Liver (tissue), 9 donors: ENCODE measurements around the gene RAPGEF6. TPM values are rescaled to one million over a fixed set of nuclear protein-coding genes. Genes with fewer than 3 reads are reported as not detected.
A peak's percentile ranks its signal among the peaks of the same experiment; 100 is the strongest.

Source experiments
- DNase-seq: peaks from one replicate; pipeline ENCODE4 v3.0.0-alpha.2; 2017; ENCODE audit warnings: low spot score
- H3K27ac ChIP-seq, 2 donors: one replicate each; pipeline ENCODE4 v1.7.0; 2013; ENCODE audit warnings: inconsistent platforms in 2 of 2, low read length in 2 of 2, control low read depth in 1 of 2, low read depth in 1 of 2, mild to moderate bottlenecking in 1 of 2
- H3K27me3 ChIP-seq, 4 donors: one replicate each; pipeline versions ENCODE4 v1.6.1 to v1.7.0; 2013; ENCODE audit warnings: low read length in 3 of 4, inconsistent platforms in 1 of 4, mild to moderate bottlenecking in 1 of 4, moderate library complexity in 1 of 4; ENCODE audit not compliant: control insufficient read depth in 4 of 4, insufficient read depth in 4 of 4
- H3K36me3 ChIP-seq, 4 donors: one replicate each; pipeline versions ENCODE4 v1.6.1 to v1.7.0; 2013; ENCODE audit warnings: low read length in 3 of 4, mild to moderate bottlenecking in 3 of 4, low read depth in 1 of 4, moderate library complexity in 1 of 4; ENCODE audit not compliant: control insufficient read depth in 4 of 4, insufficient read depth in 3 of 4
- H3K4me1 ChIP-seq, 4 donors: one replicate each; pipeline versions ENCODE4 v1.6.1 to v1.7.0; 2013; ENCODE audit warnings: low read length in 3 of 4, mild to moderate bottlenecking in 3 of 4, moderate library complexity in 1 of 4; ENCODE audit not compliant: control insufficient read depth in 4 of 4, insufficient read depth in 4 of 4
- H3K4me3 ChIP-seq, 3 donors: one replicate each; pipeline versions ENCODE4 v1.6.1 to v1.7.0; 2013; ENCODE audit warnings: low read length in 3 of 3, control low read depth in 1 of 3, low read depth in 1 of 3, mild to moderate bottlenecking in 1 of 3
- H3K9ac ChIP-seq, 2 donors: one replicate each; pipeline ENCODE4 v1.7.0; 2013; ENCODE audit warnings: low read length in 2 of 2, mild to moderate bottlenecking in 2 of 2, moderate library complexity in 2 of 2, control low read depth in 1 of 2, low read depth in 1 of 2
- H3K9me3 ChIP-seq, 4 donors: one replicate each; pipeline versions ENCODE4 v1.6.1 to v1.7.0; 2013; ENCODE audit warnings: low read length in 3 of 4; ENCODE audit not compliant: control insufficient read depth in 4 of 4
- ATF3 ChIP-seq: IDR thresholded peaks from 2 replicates; pipeline ENCODE4 v1.6.1; 2016; ENCODE audit warnings: antibody characterized with exemption
- CTCF ChIP-seq: fragments of 150-350 bp; IDR thresholded peaks from 2 replicates; pipeline ENCODE4 v1.5.1; 2017; ENCODE audit warnings: improper control_type of control experiment, low read depth, low read length; ENCODE audit not compliant: missing input control
- EGR1 ChIP-seq, 2 donors: IDR thresholded peaks; 2 replicates each; pipeline ENCODE4 v1.6.1; 2016 to 2018; ENCODE audit warnings: antibody characterized with exemption in 2 of 2, low read depth in 2 of 2
- FOXA1 ChIP-seq: IDR thresholded peaks from 2 replicates; pipeline ENCODE4 v1.6.1; 2016; ENCODE audit warnings: antibody characterized with exemption
- FOXA2 ChIP-seq: IDR thresholded peaks from 2 replicates; pipeline ENCODE4 v1.6.1; 2016; ENCODE audit warnings: antibody characterized with exemption
- GABPA ChIP-seq, 2 donors: IDR thresholded peaks in 1 of 2; conservative IDR thresholded peaks in 1 of 2; 2 replicates each; pipeline ENCODE4 v1.6.1; 2016; ENCODE audit warnings: antibody characterized with exemption in 2 of 2, mild to moderate bottlenecking in 1 of 2, moderate library complexity in 1 of 2
- HNF4A ChIP-seq, 2 donors: conservative IDR thresholded peaks; 2 replicates each; pipeline ENCODE4 v1.6.1; 2016; ENCODE audit warnings: antibody characterized with exemption in 2 of 2, mild to moderate bottlenecking in 2 of 2
- HNF4G ChIP-seq: IDR thresholded peaks from 2 replicates; pipeline ENCODE4 v1.6.1; 2016; ENCODE audit warnings: antibody characterized with exemption
- JUND ChIP-seq, 2 donors: IDR thresholded peaks; 2 replicates each; pipeline ENCODE4 v1.6.1; 2016; ENCODE audit warnings: antibody characterized with exemption in 2 of 2
- MAX ChIP-seq: IDR thresholded peaks from 2 replicates; pipeline ENCODE4 v1.6.1; 2016; ENCODE audit warnings: antibody characterized with exemption
- NR2F2 ChIP-seq: IDR thresholded peaks from 2 replicates; pipeline ENCODE4 v1.6.1; 2016; ENCODE audit warnings: antibody characterized with exemption
- RAD21 ChIP-seq, 2 donors: IDR thresholded peaks; 2 replicates each; pipeline ENCODE4 v1.6.1; 2016; ENCODE audit warnings: antibody characterized with exemption in 2 of 2, mild to moderate bottlenecking in 2 of 2
- REST ChIP-seq: IDR thresholded peaks from 2 replicates; pipeline ENCODE4 v1.6.1; 2016; ENCODE audit warnings: antibody characterized with exemption, mild to moderate bottlenecking
- RXRA ChIP-seq, 2 donors: IDR thresholded peaks; 2 replicates each; pipeline ENCODE4 v1.6.1; 2017 to 2018; ENCODE audit warnings: antibody characterized with exemption in 2 of 2, mild to moderate bottlenecking in 1 of 2
- SP1 ChIP-seq: IDR thresholded peaks from 2 replicates; pipeline ENCODE4 v1.6.1; 2018; ENCODE audit warnings: antibody characterized with exemption, mild to moderate bottlenecking
- TAF1 ChIP-seq: conservative IDR thresholded peaks from 2 replicates; pipeline ENCODE4 v1.6.1; 2016; ENCODE audit warnings: antibody characterized with exemption, mild to moderate bottlenecking
- YY1 ChIP-seq: IDR thresholded peaks from 2 replicates; pipeline ENCODE4 v1.6.1; 2016; ENCODE audit warnings: antibody characterized with exemption, mild to moderate bottlenecking
- WGBS: extraction: QIAGEN DNeasy Blood & Tissue Kit; methylation state at CpG from one replicate; pipeline ENCODE4 v1.1.7; 2013; 5-methylcytosine and 5-hydroxymethylcytosine counted together
- polyA plus RNA-seq, 2 donors: library from polyadenylated mRNA; stranded (reverse) in 1 of 2; unstranded in 1 of 2; fragments of 200-250 nt in 1 of 2; fragments of >200 nt in 1 of 2; fragmentation: Nextera tagmentation in 1 of 2; extraction: Ambion mirVana in 1 of 2; gene quantifications; one replicate each; pipeline versions ENCODE4 v1.2.1 to v1.2.3, GENCODE V29; 2013 to 2015
- total RNA-seq, 2 donors: library from RNA; depleted of rRNA; stranded (reverse); fragments of >200 nt; gene quantifications; one replicate each; pipeline ENCODE4 v1.2.3, GENCODE V29; 2014
- donor health status: healthy.
- donor health status: healthy.
- donor health status: healthy.
- donor health status: healthy.
- donor health status: healthy.

Gene RAPGEF6
- total and polyA plus RNA-seq, 4 donors, result 1.7 to 16.1 (median 8.6) TPM

GRCh38 chr5:131514316-131515283 lies 120.4 kb downstream of the RAPGEF6 start:
- H3K27me3 ChIP-seq, result no peaks in the 10 kb centered on the region
- TF ChIP-seq NR2F2 (no peak), RAD21 (IDR thresholded peaks at IDR 0.05) (peak; percentile 11 to 20)
- no peaks in the 10 kb centered on the region for H3K4me1 ChIP-seq
- no peaks in the 10 kb centered on the region for H3K9me3 ChIP-seq
- H3K4me3 ChIP-seq, result no peak overlapping the region
- 71% methylated on average over 6 of the region's 6 CpGs for WGBS
- peaks cover 0 to 8% (median 0%) of the 10 kb centered on the region in 4 donors for H3K36me3 ChIP-seq
- no peak for DNase-seq
- H3K27ac ChIP-seq, result peak overlapping the region in 1 of 2 donors; percentile 26
- H3K9ac ChIP-seq, result no peak overlapping the region

- no peak for DNase-seq
- H3K9ac ChIP-seq, result no peak overlapping the region
- H3K9me3 ChIP-seq, result no peaks in the 10 kb centered on the region
- TF ChIP-seq FOXA2 (no peak), MAX (no peak), RXRA (IDR thresholded peaks at IDR 0.05) (no peak), ATF3 (no peak), EGR1 (IDR thresholded peaks at IDR 0.05; ENCODE audit: low read depth in 2 of 2) (no peak), HNF4A (conservative IDR thresholded peaks at IDR 0.05) (no peak), FOXA1 (no peak), RAD21 (IDR thresholded peaks at IDR 0.05) (no peak), GABPA (IDR thresholded peaks at IDR 0.05 in 1 of 2, conservative IDR thresholded peaks at IDR 0.05 in 1 of 2) (no peak), YY1 (no peak)
- peaks cover 0 to 4% (median 0%) of the 10 kb centered on the region in 4 donors for H3K36me3 ChIP-seq
- H3K27ac ChIP-seq, result no peak overlapping the region
- H3K27me3 ChIP-seq, result no peaks in the 10 kb centered on the region
- H3K4me3 ChIP-seq, result no peak overlapping the region
- H3K4me1 ChIP-seq, result no peaks in the 10 kb centered on the region
- WGBS, result 95% methylated on average over 6 of the region's 6 CpGs
Measured at GRCh38 chr5:131513780-131514179, 121.2 kb downstream of the RAPGEF6 start.

GRCh38 chr5:131511934-131512333 lies 123.1 kb downstream of the RAPGEF6 start:
- Histone ChIP-seq H3K27me3 (no peaks in the 10 kb centered on the region), H3K4me1 (no peaks in the 10 kb centered on the region), H3K4me3 (no peak overlapping the region), H3K27ac (no peak overlapping the region), H3K36me3 (peaks cover 0 to 4% (median 0%) of the 10 kb centered on the region in 4 donors), H3K9me3 (no peaks in the 10 kb centered on the region), H3K9ac (no peak overlapping the region)
- no peak for TF ChIP-seq CTCF
- TF ChIP-seq GABPA (IDR thresholded peaks at IDR 0.05 in 1 of 2, conservative IDR thresholded peaks at IDR 0.05 in 1 of 2), result no peak
- TF ChIP-seq SP1, result no peak
- TF ChIP-seq YY1, result no peak
- TF ChIP-seq TAF1, result no peak
- TF ChIP-seq ATF3, result no peak
- no peak for TF ChIP-seq REST
- no peak for TF ChIP-seq NR2F2
- TF ChIP-seq MAX, result no peak
- TF ChIP-seq FOXA1, result no peak
- TF ChIP-seq EGR1 (IDR thresholded peaks at IDR 0.05; ENCODE audit: low read depth in 2 of 2), result no peak
- TF ChIP-seq RAD21 (IDR thresholded peaks at IDR 0.05), result no peak
- no peak for TF ChIP-seq HNF4A (conservative IDR thresholded peaks at IDR 0.05)
- TF ChIP-seq FOXA2, result no peak
- TF ChIP-seq RXRA (IDR thresholded peaks at IDR 0.05), result no peak
- TF ChIP-seq HNF4G, result no peak
- no peak for TF ChIP-seq JUND (IDR thresholded peaks at IDR 0.05)
- WGBS, result 89% methylated on average over 5 of the region's 5 CpGs
- DNase-seq, result no peak
